WTC11 (cell line): ENCODE measurements around the gene YWHAQ. TPM values are rescaled to one million over a fixed set of nuclear protein-coding genes. Genes with fewer than 3 reads are reported as not detected.

Experiments
- ATAC-seq: fragments of 200-7000 bp; cut with Tn5 transposase; 2 replicates; pipeline ENCODE4 v1.10.0; 2021; ENCODE audit warnings: mild to moderate bottlenecking, moderate library complexity
- CTCF ChIA-PET: fragments of 300-600 bp; sonication (Branson Sonifier 250); formaldehyde crosslinking; loops from one replicate; lab custom pipeline; 2021; ENCODE audit warnings: antibody characterized with exemption; lab: Charles Lee
- POLR2A ChIA-PET: fragments of 350-600 bp; sonication (Branson Sonifier 250); formaldehyde crosslinking; loops from one replicate; lab custom pipeline; 2021; ENCODE audit warnings: antibody characterized with exemption; lab: Charles Lee
- DNase-seq: peaks from one replicate; pipeline ENCODE4 v3.0.0; 2021; ENCODE audit warnings: low spot score
- H3K27ac Mint-ChIP-seq: 2 replicates; pipeline ENCODE4 v1.8.0; 2021; ENCODE audit warnings: mixed read lengths
- H3K27me3 Mint-ChIP-seq: 2 replicates; pipeline ENCODE4 v1.8.0; 2021; ENCODE audit warnings: low read depth, mild to moderate bottlenecking, moderate library complexity, mixed read lengths
- H3K36me3 Mint-ChIP-seq: 2 replicates; pipeline ENCODE4 v1.8.0; 2021; ENCODE audit warnings: mixed read lengths
- H3K4me1 Mint-ChIP-seq: 2 replicates; pipeline ENCODE4 v1.8.0; 2022; ENCODE audit warnings: mixed read lengths
- H3K4me3 Mint-ChIP-seq: 2 replicates; pipeline ENCODE4 v1.8.0; 2021; ENCODE audit warnings: mild to moderate bottlenecking, moderate library complexity, mixed read lengths
- H3K9me3 Mint-ChIP-seq: 2 replicates; pipeline ENCODE4 v1.8.0; 2021; ENCODE audit warnings: mixed read lengths
- ARID4B ChIP-seq: sonication (generic); formaldehyde crosslinking; IDR thresholded peaks from 2 replicates; pipeline ENCODE4 v1.8.0; 2023; ENCODE audit warnings: missing genetic modification reagents, mild to moderate bottlenecking, borderline replicate concordance
- ESRRA ChIP-seq: sonication (generic); formaldehyde crosslinking; IDR thresholded peaks from 2 replicates; pipeline ENCODE4 v1.8.1; 2022; ENCODE audit warnings: mild to moderate bottlenecking, missing genetic modification reagents, borderline replicate concordance
- GTF2I ChIP-seq: fragments of 250-450 bp; sonication (Bioruptor Pico); conservative IDR thresholded peaks from 2 replicates; pipeline ENCODE4 v1.4.0; 2021; ENCODE audit warnings: mild to moderate bottlenecking
- KAT7 ChIP-seq: sonication (generic); formaldehyde crosslinking; IDR thresholded peaks from 2 replicates; pipeline ENCODE4 v1.8.1; 2023; ENCODE audit warnings: missing genetic modification reagents, mild to moderate bottlenecking, borderline replicate concordance
- NFYB ChIP-seq: sonication (generic); formaldehyde crosslinking; conservative IDR thresholded peaks from 2 replicates; pipeline ENCODE4 v1.8.0; 2022; ENCODE audit warnings: low read depth, missing genetic modification reagents
- NR2C2 ChIP-seq: sonication (generic); formaldehyde crosslinking; IDR thresholded peaks from 2 replicates; pipeline ENCODE4 v1.8.0; 2022; ENCODE audit warnings: mild to moderate bottlenecking, missing genetic modification reagents
- PRRX2 ChIP-seq: fragments of 250-450 bp; sonication (Bioruptor Pico); IDR thresholded peaks from 2 replicates; pipeline ENCODE4 v1.8.0; 2021; ENCODE audit warnings: mild to moderate bottlenecking
- RELA ChIP-seq: sonication (generic); formaldehyde crosslinking; IDR thresholded peaks from 2 replicates; pipeline ENCODE4 v1.8.1; 2022; ENCODE audit warnings: missing genetic modification reagents, mild to moderate bottlenecking, borderline replicate concordance
- RORB ChIP-seq: fragments of 250-450 bp; sonication (Bioruptor Pico); IDR thresholded peaks from 2 replicates; pipeline ENCODE4 v1.9.0; 2021; ENCODE audit warnings: mild to moderate bottlenecking
- SOX15 ChIP-seq: fragments of 250-450 bp; sonication (Bioruptor Pico); IDR thresholded peaks from 2 replicates; pipeline ENCODE4 v1.9.0; 2021; ENCODE audit warnings: mild to moderate bottlenecking
- SP1 ChIP-seq: sonication (generic); formaldehyde crosslinking; conservative IDR thresholded peaks from 2 replicates; pipeline ENCODE4 v1.8.1; 2022; ENCODE audit warnings: missing genetic modification reagents
- TP53 ChIP-seq: sonication (generic); formaldehyde crosslinking; IDR thresholded peaks from 2 replicates; pipeline ENCODE4 v1.8.1; 2023; ENCODE audit warnings: mild to moderate bottlenecking, missing genetic modification reagents
- ZBTB21 ChIP-seq: sonication (generic); formaldehyde crosslinking; IDR thresholded peaks from 2 replicates; pipeline ENCODE4 v1.8.1; 2023; ENCODE audit warnings: mild to moderate bottlenecking, missing genetic modification reagents, borderline replicate concordance
- ZMAT4 ChIP-seq: fragments of 250-450 bp; sonication (Bioruptor Pico); IDR thresholded peaks from 2 replicates; pipeline ENCODE4 v1.9.0; 2021; ENCODE audit warnings: mild to moderate bottlenecking
- ZNF138 ChIP-seq: sonication (generic); formaldehyde crosslinking; conservative IDR thresholded peaks from 2 replicates; pipeline ENCODE4 v1.8.1; 2022; ENCODE audit warnings: mild to moderate bottlenecking, moderate library complexity, missing genetic modification reagents
- ZNF317 ChIP-seq: sonication (generic); formaldehyde crosslinking; IDR thresholded peaks from 2 replicates; pipeline ENCODE4 v1.8.1; 2023; ENCODE audit warnings: low read depth, mild to moderate bottlenecking, moderate library complexity, missing genetic modification reagents, borderline replicate concordance
- total RNA-seq: library from RNA; stranded (reverse); gene quantifications from 3 replicates; pipeline ENCODE4 v1.2.3, GENCODE V29; 2021
- TF ChIP-seq, protein P1 (sequence below): sonication (generic); formaldehyde crosslinking; conservative IDR thresholded peaks from 2 replicates; pipeline ENCODE4 v1.8.1; 2022; ENCODE audit warnings: mild to moderate bottlenecking, missing genetic modification reagents
- TF ChIP-seq, protein P2 (sequence below): fragments of 250-450 bp; sonication (Bioruptor Pico); IDR thresholded peaks from 2 replicates; pipeline ENCODE4 v1.9.0; 2021; ENCODE audit warnings: mild to moderate bottlenecking
- TF ChIP-seq, protein P3 (sequence below): fragments of 250-450 bp; sonication (Bioruptor Pico); IDR thresholded peaks from 2 replicates; pipeline ENCODE4 v2.1.2; 2022; ENCODE audit warnings: mild to moderate bottlenecking, moderate library complexity

The YWHAQ gene
- total RNA-seq, 1 experiment from 2014 or later = 395 TPM

- ATAC-seq = no peak
- peaks cover 3% of the 10 kb centered on the region; the same call in 1 of the 2 replicates for H3K4me1 Mint-ChIP-seq
Measured at GRCh38 chr2:9657083-9657482, 26.3 kb upstream of the YWHAQ start.

More at GRCh38 chr2:9657083-9657482, 26.3 kb upstream of the YWHAQ start:
- ChIA-PET POLR2A (no interaction called here), CTCF (interaction anchor here (1.0 to 1.3 kb wide), 2 partner anchors 19 to 113 kb away, joined by 3 read pairs; no protein-coding TSS in a partner anchor)
- H3K4me3 Mint-ChIP-seq = no peak overlapping the region
- H3K9me3 Mint-ChIP-seq = peaks cover 6% of the 10 kb centered on the region
- no peak for TF ChIP-seq RELA (CRISPR knock-in tag)
- TF ChIP-seq ZMAT4 = no peak
- no peak for TF ChIP-seq KAT7
- TF ChIP-seq, protein P1, sequence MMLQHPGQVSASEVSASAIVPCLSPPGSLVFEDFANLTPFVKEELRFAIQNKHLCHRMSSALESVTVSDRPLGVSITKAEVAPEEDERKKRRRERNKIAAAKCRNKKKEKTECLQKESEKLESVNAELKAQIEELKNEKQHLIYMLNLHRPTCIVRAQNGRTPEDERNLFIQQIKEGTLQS (CRISPR knock-in tag) = no peak
- no peak for TF ChIP-seq ZNF138 (CRISPR knock-in tag)
- TF ChIP-seq, protein P2, sequence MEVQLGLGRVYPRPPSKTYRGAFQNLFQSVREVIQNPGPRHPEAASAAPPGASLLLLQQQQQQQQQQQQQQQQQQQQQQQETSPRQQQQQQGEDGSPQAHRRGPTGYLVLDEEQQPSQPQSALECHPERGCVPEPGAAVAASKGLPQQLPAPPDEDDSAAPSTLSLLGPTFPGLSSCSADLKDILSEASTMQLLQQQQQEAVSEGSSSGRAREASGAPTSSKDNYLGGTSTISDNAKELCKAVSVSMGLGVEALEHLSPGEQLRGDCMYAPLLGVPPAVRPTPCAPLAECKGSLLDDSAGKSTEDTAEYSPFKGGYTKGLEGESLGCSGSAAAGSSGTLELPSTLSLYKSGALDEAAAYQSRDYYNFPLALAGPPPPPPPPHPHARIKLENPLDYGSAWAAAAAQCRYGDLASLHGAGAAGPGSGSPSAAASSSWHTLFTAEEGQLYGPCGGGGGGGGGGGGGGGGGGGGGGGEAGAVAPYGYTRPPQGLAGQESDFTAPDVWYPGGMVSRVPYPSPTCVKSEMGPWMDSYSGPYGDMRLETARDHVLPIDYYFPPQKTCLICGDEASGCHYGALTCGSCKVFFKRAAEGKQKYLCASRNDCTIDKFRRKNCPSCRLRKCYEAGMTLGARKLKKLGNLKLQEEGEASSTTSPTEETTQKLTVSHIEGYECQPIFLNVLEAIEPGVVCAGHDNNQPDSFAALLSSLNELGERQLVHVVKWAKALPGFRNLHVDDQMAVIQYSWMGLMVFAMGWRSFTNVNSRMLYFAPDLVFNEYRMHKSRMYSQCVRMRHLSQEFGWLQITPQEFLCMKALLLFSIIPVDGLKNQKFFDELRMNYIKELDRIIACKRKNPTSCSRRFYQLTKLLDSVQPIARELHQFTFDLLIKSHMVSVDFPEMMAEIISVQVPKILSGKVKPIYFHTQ (CRISPR knock-in tag) = no peak
- no peak for TF ChIP-seq ZBTB21 (CRISPR knock-in tag)
- no peak for TF ChIP-seq RORB (CRISPR knock-in tag)
- TF ChIP-seq TP53 (CRISPR knock-in tag) = no peak
- no peak for TF ChIP-seq PRRX2 (CRISPR knock-in tag)
- no peak for TF ChIP-seq SP1 (CRISPR knock-in tag)
- TF ChIP-seq NFYB (CRISPR knock-in tag) = no peak
- no peak for TF ChIP-seq ZNF317 (CRISPR knock-in tag)
- TF ChIP-seq, protein P3, sequence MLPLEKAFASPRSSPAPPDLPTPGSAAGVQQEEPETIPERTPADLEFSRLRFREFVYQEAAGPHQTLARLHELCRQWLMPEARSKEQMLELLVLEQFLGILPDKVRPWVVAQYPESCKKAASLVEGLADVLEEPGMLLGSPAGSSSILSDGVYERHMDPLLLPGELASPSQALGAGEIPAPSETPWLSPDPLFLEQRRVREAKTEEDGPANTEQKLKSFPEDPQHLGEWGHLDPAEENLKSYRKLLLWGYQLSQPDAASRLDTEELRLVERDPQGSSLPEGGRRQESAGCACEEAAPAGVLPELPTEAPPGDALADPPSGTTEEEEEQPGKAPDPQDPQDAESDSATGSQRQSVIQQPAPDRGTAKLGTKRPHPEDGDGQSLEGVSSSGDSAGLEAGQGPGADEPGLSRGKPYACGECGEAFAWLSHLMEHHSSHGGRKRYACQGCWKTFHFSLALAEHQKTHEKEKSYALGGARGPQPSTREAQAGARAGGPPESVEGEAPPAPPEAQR = no peak
- TF ChIP-seq GTF2I = no peak
- no peak for TF ChIP-seq NR2C2
- no peak for TF ChIP-seq ARID4B (CRISPR knock-in tag)
- no peak for TF ChIP-seq SOX15 (CRISPR knock-in tag)
- TF ChIP-seq ESRRA (CRISPR knock-in tag) = no peak
- DNase-seq = no peak
- no peaks in the 10 kb centered on the region; the same call in 1 of the 2 replicates for H3K36me3 Mint-ChIP-seq
- no peaks in the 10 kb centered on the region; the same call in 1 of the 2 replicates for H3K27me3 Mint-ChIP-seq
- H3K27ac Mint-ChIP-seq = no peak overlapping the region
